Thymus (tissue), 11 donors: ENCODE measurements around the gene SPTB. TPM values are rescaled to one million over a fixed set of nuclear protein-coding genes. Genes with fewer than 3 reads are reported as not detected.

Experiments used
- DNase-seq, 9 donors: peaks; one replicate each; pipeline ENCODE4 v3.0.0-alpha.2; 2013; ENCODE audit warnings: low spot score in 9 of 9, low read depth in 6 of 9, missing footprints in 1 of 9
- H3K27ac ChIP-seq, 2 donors: one replicate each; pipeline ENCODE4 v1.5.1; 2013; ENCODE audit warnings: control low read depth in 1 of 2, low read depth in 1 of 2, low read length in 1 of 2, mild to moderate bottlenecking in 1 of 2, moderate library complexity in 1 of 2
- H3K27me3 ChIP-seq, 2 donors: one replicate each; pipeline ENCODE4 v1.5.1; 2013; ENCODE audit warnings: low read length in 1 of 2; ENCODE audit not compliant: control insufficient read depth in 2 of 2, insufficient read depth in 1 of 2
- H3K36me3 ChIP-seq, 2 donors: one replicate each; pipeline ENCODE4 v1.5.1; 2013; ENCODE audit warnings: low read length in 1 of 2, mild to moderate bottlenecking in 1 of 2, moderate library complexity in 1 of 2; ENCODE audit not compliant: control insufficient read depth in 2 of 2, insufficient read depth in 2 of 2
- H3K4me1 ChIP-seq, 2 donors: one replicate each; pipeline ENCODE4 v1.5.1; 2013; ENCODE audit warnings: low read length in 2 of 2; ENCODE audit not compliant: control insufficient read depth in 2 of 2, insufficient read depth in 2 of 2
- H3K4me3 ChIP-seq, 2 donors: one replicate each; pipeline ENCODE4 v1.5.1; 2013; ENCODE audit warnings: low read length in 2 of 2, control low read depth in 1 of 2, mild to moderate bottlenecking in 1 of 2
- H3K9me3 ChIP-seq, 2 donors: one replicate each; pipeline ENCODE4 v1.5.1; 2013; ENCODE audit warnings: low read length in 1 of 2, mild to moderate bottlenecking in 1 of 2; ENCODE audit not compliant: control insufficient read depth in 2 of 2, insufficient read depth in 1 of 2
- WGBS: extraction: QIAGEN DNeasy Blood & Tissue Kit; methylation state at CpG from one replicate; pipeline ENCODE4 v1.1.7; 2013; 5-methylcytosine and 5-hydroxymethylcytosine counted together
- polyA plus RNA-seq: library from polyadenylated mRNA; stranded (reverse); fragments of 200-250 nt; gene quantifications from one replicate; pipeline ENCODE4 v1.2.3, GENCODE V29; 2013
- total RNA-seq: library from RNA; stranded (reverse); fragments of 120-200 nt; gene quantifications from one replicate; pipeline ENCODE4 v1.2.4, GENCODE V29; 2013
- donor health status: healthy.

The SPTB gene
- total and polyA plus RNA-seq, 2 donors = 1.1 to 1.8 TPM

GRCh38 chr14:64823305-64823861, 56.3 kb downstream of the SPTB start:
- peaks cover 0 to 44% of the 10 kb centered on the region in 2 donors for H3K27me3 ChIP-seq

GRCh38 chr14:64821651-64822050, 58.1 kb downstream of the SPTB start:
- H3K4me1 ChIP-seq = no peaks in the 10 kb centered on the region
- H3K27ac ChIP-seq = no peak overlapping the region
- DNase-seq = no peak
- H3K27me3 ChIP-seq = peaks cover 0 to 55% of the 10 kb centered on the region in 2 donors
- no peaks in the 10 kb centered on the region for H3K36me3 ChIP-seq
- H3K4me3 ChIP-seq = no peak overlapping the region
- 96% methylated on average over 4 of the region's 4 CpGs for WGBS
- H3K9me3 ChIP-seq = no peaks in the 10 kb centered on the region

More at GRCh38 chr14:64823305-64823861, 56.3 kb downstream of the SPTB start:
- Histone ChIP-seq H3K4me3 (no peak overlapping the region), H3K27ac (no peak overlapping the region), H3K9me3 (no peaks in the 10 kb centered on the region), H3K36me3 (no peaks in the 10 kb centered on the region), H3K4me1 (no peaks in the 10 kb centered on the region)
- 14% methylated on average over 15 of the region's 15 CpGs for WGBS
- peak in 8 of 9 donors; percentile 18 to 61 (median 34) for DNase-seq

- Histone ChIP-seq H3K27me3 (peaks cover 0 to 32% of the 10 kb centered on the region in 2 donors), H3K4me1 (no peaks in the 10 kb centered on the region), H3K27ac (no peak overlapping the region), H3K9me3 (no peaks in the 10 kb centered on the region), H3K4me3 (no peak overlapping the region), H3K36me3 (no peaks in the 10 kb centered on the region)
- 98% methylated on average over 9 of the region's 9 CpGs for WGBS
- DNase-seq = no peak
Observed at GRCh38 chr14:64818151-64818550, 61.6 kb downstream of the SPTB start.

- H3K27ac ChIP-seq = no peak overlapping the region
- no peak for DNase-seq
- WGBS = 73% methylated on average over 3 of the region's 3 CpGs
Observed at GRCh38 chr14:64817631-64818030, 62.1 kb downstream of the SPTB start.

GRCh38 chr14:64816221-64816783, 63.4 kb downstream of the SPTB start:
- Histone ChIP-seq H3K4me3 (no peak overlapping the region), H3K36me3 (no peaks in the 10 kb centered on the region), H3K27me3 (peaks cover 0 to 25% of the 10 kb centered on the region in 2 donors), H3K27ac (no peak overlapping the region), H3K9me3 (no peaks in the 10 kb centered on the region), H3K4me1 (peaks cover 3 to 6% of the 10 kb centered on the region in 2 donors)
- DNase-seq = no peak
- 95% methylated on average over 6 of the region's 6 CpGs for WGBS

More at GRCh38 chr14:64817631-64818030, 62.1 kb downstream of the SPTB start:
- H3K4me3 ChIP-seq = no peak overlapping the region
- H3K27me3 ChIP-seq = peaks cover 0 to 27% of the 10 kb centered on the region in 2 donors
- H3K36me3 ChIP-seq = no peaks in the 10 kb centered on the region
- no peaks in the 10 kb centered on the region for H3K9me3 ChIP-seq
- H3K4me1 ChIP-seq = peaks cover under 1% of the 10 kb centered on the region in 2 donors

- Histone ChIP-seq H3K4me3 (no peak overlapping the region), H3K4me1 (peaks cover 3 to 6% of the 10 kb centered on the region in 2 donors), H3K9me3 (no peaks in the 10 kb centered on the region), H3K27me3 (peaks cover 0 to 23% of the 10 kb centered on the region in 2 donors), H3K36me3 (no peaks in the 10 kb centered on the region), H3K27ac (no peak overlapping the region)
- WGBS = 90% methylated on average over 7 of the region's 7 CpGs
- no peak for DNase-seq
Observed at GRCh38 chr14:64815257-64815656, 64.5 kb downstream of the SPTB start.

GRCh38 chr14:64812412-64812811, 67.3 kb downstream of the SPTB start:
- Histone ChIP-seq H3K9me3 (no peaks in the 10 kb centered on the region), H3K36me3 (no peaks in the 10 kb centered on the region), H3K27me3 (peaks cover 0 to 9% of the 10 kb centered on the region in 2 donors), H3K4me1 (peaks cover 3 to 10% of the 10 kb centered on the region in 2 donors), H3K4me3 (no peak overlapping the region), H3K27ac (peak overlapping the region; percentile 2 to 39)
- WGBS = 41% methylated on average over 8 of the region's 8 CpGs
- DNase-seq = peak; percentile 35 to 82 (median 65)

- peaks cover 3 to 12% of the 10 kb centered on the region in 2 donors for H3K4me1 ChIP-seq
- H3K27ac ChIP-seq = no peak overlapping the region
- 78% methylated on average over 1 of the region's 1 CpG for WGBS
- no peaks in the 10 kb centered on the region for H3K36me3 ChIP-seq
- no peak for DNase-seq
- no peak overlapping the region for H3K4me3 ChIP-seq
- H3K27me3 ChIP-seq = peaks cover 0 to 3% of the 10 kb centered on the region in 2 donors
- H3K9me3 ChIP-seq = no peaks in the 10 kb centered on the region
Observed at GRCh38 chr14:64811676-64812075, 68.0 kb downstream of the SPTB start.

GRCh38 chr14:64808449-64808848, 71.3 kb downstream of the SPTB start:
- Histone ChIP-seq H3K4me1 (peaks cover 3 to 12% of the 10 kb centered on the region in 2 donors), H3K27ac (no peak overlapping the region), H3K4me3 (no peak overlapping the region), H3K36me3 (no peaks in the 10 kb centered on the region), H3K27me3 (no peaks in the 10 kb centered on the region), H3K9me3 (no peaks in the 10 kb centered on the region)
- DNase-seq = no peak
- 97% methylated on average over 4 of the region's 4 CpGs for WGBS
